HPDE6-E6E7 (cell line): ENCODE data around the gene ACMSD.
A peak's percentile ranks its signal among the peaks of the same experiment; 100 is the strongest.
"Not testable (repeated sequence)": the region's sequence is repeated elsewhere in the genome, so short reads cannot be mapped to it uniquely, and the experiment has no call there.

Experiments
- DNase-seq: peaks from one replicate; pipeline ENCODE4 v3.0.0; 2011; ENCODE audit warnings: missing footprints; ENCODE audit errors: extremely low spot score

ACMSD gene

GRCh38 chr2:134838143-134838620, at the start of gene ACMSD:
TSS of gene ACMSD (plus strand) at chr2:134838616. CDS start at chr2:134838683, 67 bp downstream.
- DNase-seq = no peak

DNA sequence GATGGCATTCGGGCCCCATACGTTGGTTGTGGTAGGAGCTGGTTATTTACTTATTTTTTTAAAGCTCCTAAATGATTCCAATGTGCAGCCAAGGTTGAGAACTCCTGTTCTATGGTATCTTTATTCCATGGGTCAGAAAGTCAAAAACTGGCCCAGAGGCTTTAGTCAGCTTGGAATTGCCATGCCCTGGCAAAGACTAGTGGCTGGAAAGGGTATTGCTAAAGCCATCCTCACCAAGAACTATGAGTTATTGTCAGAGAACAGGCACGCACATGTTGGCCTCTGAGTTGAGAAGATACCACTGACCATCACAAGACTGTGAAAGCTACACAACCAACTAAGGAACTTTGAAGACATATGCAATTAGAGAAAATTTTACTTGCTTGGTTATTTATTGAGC, 47.9 kb upstream of the ACMSD start:
- no peak for DNase-seq

DNA sequence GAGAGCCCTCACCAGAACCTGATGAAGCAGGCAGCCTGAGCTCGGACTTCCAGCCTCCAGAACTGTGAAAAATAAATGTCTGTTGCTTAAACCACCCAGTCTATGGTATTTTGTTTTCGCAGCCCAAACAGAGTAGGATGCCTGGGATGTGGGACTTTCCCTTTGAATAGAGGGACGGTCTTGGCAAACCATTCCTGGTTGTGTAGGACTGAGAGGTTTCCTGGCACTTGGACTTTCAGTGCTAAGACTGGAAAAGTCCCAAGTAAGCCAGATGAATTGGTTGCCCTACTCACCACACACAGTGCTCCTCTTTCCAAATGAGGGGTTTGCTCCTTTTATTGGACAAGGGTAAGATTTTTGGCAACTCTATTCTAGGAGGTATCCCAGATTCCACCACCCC, 46.8 kb upstream of the ACMSD start:
- DNase-seq = no peak

GRCh38 chr2:134792186-134792585, 46.2 kb upstream of the ACMSD start:
- no peak for DNase-seq

DNA sequence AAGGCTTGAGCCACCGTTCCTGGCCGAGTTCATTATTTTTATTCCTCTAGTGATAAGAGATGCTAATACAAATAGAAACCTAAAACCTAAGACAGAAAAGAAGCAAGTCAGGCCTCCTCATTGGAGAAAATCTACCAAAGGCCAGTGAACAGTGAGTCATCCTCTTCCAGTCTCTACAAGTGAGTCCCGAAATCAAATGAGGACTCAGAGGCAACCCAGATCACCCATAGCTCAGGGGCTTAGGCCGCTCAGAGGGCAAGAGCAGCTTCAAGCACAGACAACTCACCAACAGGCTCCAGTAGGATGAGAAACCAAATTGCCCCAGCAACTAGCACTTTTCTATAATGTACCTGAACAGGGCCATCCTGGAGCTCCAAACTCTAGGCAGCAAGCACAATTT, 42.7 kb upstream of the ACMSD start:
- DNase-seq = no peak

- no peak for DNase-seq
These were observed 42.0 kb upstream of the ACMSD start for GRCh38 chr2:134796373-134796772.

DNA sequence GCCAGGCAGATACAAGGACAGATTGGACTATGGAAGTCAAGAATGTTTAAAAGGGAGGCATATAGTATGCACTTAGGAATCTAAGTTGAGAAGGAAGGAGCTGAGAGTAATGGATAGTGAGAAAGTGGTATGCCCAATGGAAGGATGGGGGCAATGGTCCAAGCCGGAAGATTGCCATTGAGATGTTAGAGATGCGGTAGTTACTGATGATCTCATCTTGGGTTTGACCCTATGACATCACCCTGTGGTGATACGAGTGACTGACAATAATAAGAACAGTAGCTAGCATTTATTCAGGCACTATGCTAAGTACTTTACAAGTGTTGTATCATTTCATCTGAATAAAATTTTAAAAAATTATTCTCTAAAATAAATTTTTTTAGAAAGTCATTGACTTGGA, 38.5 kb upstream of the ACMSD start:
- no peak for DNase-seq

- DNase-seq = no peak
These were observed 38.1 kb upstream of the ACMSD start for GRCh38 chr2:134800341-134800740.

- not testable (repeated sequence) for DNase-seq
These were observed 34.6 kb upstream of the ACMSD start for GRCh38 chr2:134803609-134804405.

- DNase-seq = no peak
These were observed 22.7 kb upstream of the ACMSD start for GRCh38 chr2:134815741-134816140.

DNA sequence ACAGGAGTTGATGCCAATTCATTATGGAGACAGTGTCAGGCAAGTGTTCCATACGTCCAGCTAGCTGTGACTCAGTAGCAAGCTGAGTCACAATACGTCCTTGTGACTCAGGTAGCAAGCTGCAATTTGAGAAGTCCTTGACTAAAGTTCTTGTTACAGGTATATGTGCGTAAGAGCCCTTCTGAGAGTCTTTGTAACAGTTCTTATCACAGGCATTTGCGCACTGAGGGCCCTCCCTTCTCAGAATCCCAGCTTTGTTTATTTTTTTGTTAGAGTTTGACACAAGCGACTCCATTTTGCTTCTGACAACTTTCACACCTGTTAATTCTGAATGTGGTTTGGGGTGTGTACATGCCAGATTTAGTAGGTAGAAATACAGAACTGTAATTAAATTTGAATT, 20.1 kb upstream of the ACMSD start:
- peak; percentile 89 for DNase-seq

DNA sequence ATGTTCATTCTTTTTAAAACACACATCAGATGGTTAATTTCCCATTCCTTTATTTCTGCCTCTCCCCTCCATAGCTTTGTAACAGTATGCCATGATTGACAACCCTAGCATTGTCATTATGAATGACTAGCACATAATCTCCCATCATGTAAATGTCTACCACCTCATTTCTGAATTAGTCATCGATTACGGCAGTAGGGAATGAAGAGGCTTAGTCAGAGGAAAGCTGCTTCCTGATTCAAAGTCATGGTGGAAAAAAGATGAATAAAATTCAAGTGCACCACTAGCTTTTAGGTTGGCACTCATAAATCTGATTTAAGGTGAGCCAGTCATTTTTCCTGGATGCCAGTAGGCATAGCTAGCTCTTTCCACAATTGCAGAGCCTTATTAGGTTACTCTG, 19.1 kb upstream of the ACMSD start:
- DNase-seq = peak; percentile 91

GRCh38 chr2:134823431-134823830, 15.0 kb upstream of the ACMSD start:
- no peak for DNase-seq

- DNase-seq = no peak
These were observed 14.6 kb upstream of the ACMSD start for GRCh38 chr2:134823832-134824231.

DNA sequence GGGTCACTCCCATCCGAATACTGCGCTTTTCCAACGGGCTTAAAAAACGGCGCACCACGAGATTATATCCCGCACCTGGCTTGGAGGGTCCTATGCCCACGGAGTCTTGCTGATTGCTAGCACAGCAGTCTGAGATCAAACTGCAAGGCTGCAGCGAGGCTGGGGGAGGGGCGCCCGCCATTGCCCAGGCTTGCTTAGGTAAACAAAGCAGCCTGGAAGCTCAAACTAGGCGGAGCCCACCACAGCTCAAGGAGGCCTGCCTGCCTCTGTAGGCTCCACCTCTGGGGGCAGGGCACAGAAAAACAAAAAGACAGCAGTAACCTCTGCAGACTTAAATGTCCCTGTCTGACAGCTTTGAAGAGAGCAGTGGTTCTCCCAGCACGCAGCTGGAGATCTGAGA, 12.7 kb upstream of the ACMSD start:
- DNase-seq = not testable (repeated sequence)

DNA sequence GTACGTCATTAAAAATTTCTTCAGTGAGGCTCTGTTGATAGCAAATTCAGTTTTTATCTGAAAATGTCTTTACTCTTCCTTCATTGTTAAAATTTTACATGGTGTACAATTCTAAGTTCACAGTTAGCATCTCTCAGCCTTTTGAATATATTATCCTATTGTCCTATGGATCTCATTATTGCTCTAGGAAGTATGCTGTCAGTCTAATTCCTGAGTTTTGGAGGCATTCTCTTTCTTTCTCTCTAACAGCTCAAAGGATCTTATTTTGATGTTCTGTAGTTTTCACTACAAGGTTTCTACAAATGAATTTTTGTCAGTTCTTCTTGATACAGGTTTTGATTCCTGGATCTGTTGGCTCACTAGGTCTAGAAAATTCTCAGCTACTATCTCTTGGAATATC, 2.9 kb upstream of the ACMSD start:
- no peak for DNase-seq

GRCh38 chr2:134836986-134837385, 1.4 kb upstream of the ACMSD start:
- DNase-seq = peak; percentile 51

- no peak for DNase-seq
These were observed 1.2 kb downstream of the ACMSD start for GRCh38 chr2:134839649-134840048.

- no peak for DNase-seq
These were observed 4.6 kb downstream of the ACMSD start for GRCh38 chr2:134842930-134843490.

DNA sequence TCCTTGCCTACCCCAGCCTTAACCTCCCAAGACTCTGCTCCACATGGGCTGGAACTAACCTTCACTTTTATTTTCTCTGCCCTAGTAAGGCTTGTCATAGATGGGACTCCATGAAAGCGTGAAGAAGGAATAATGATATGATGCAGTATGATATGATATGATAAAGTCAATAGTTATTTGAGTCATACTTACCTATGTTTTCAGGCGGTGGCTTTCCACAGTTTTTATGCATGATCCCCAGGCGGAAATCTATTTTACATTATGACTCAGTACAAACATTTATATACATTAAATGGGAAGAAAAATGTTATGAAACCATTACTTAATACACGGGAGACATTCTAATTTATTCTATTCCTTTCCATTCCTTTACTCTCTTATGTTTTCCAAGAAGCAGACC, 5.6 kb downstream of the ACMSD start:
- DNase-seq = no peak

DNA sequence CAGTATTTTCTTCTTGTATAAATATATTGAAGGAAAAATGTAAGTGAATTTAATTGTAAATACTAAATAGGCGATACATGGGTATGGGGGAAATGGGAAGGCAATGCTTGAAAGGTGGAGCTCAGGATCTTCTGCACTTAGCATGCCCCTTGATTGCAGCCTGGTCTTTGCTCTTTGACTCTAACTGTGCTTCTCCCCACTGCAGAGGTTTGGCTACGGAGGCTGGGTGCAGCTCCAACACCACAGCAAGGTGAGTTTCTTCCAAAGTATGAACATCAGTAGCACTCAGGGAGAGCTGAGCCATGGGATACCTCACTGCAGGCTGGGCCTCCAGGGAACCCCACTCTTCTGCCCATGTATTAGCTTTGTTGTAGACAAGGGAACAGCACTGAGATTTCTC, 6.6 kb downstream of the ACMSD start:
- DNase-seq = no peak

DNA sequence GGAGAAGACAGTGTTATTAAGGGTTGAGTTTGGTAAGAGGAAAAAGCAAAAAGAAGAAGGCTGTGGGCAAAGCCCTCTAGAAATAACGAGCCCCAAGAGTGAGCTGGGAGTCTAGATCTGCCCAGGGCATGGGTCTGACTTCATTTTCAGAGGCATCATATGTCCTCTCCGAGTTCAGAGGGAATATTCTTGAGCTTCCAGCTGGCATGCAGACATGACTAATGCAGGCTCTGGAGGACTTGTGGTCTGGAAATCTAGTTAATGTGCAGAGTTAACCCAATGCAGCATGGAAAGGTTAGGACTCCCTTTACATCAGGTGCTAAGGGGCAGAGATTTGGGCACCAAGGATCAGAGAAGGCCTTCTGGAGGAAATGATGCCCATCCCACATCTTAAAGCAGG, 7.3 kb downstream of the ACMSD start:
- no peak for DNase-seq

DNA sequence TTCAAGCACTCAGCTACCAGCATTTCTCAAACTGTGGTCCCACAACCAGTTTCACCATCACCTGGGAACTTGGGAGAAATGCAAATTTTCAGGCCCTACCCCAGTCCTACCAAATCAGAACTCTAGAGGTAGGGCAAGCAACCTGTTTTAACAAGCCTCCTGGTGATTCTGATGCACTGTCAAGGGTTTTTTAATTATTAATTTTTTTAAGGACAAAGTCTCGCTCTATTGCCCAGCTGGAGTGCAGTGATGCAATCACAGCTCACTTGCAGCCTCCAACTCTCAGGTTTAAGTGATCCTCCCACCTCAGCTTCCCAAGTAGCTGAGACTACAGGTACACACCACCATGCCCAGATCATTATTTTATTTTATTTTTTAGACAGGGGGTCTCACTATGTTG, 7.8 kb downstream of the ACMSD start:
- no peak for DNase-seq
